ENCODE data around the gene CLCNKA. TPM values are rescaled to one million over a fixed set of nuclear protein-coding genes. Genes with fewer than 3 reads are reported as not detected.

CLCNKA gene
- total and polyA plus RNA-seq, 4 donors = not detected

- peak; percentile 57 for DNase-seq (ENCODE audit: low spot score)
- WGBS = 8% methylated on average over 25 of the region's 25 CpGs
- H3K27me3 ChIP-seq (ENCODE audit: control insufficient read depth in 4 of 4, insufficient read depth in 4 of 4, low read length in 3 of 4) = no peaks in the 10 kb centered on the region
- TF ChIP-seq CTCF (IDR thresholded peaks at IDR 0.05; ENCODE audit: low read depth, low read length, missing input control) = no peak
- TF ChIP-seq SP1 (IDR thresholded peaks at IDR 0.05) = no peak
- TF ChIP-seq ZBTB33 (IDR thresholded peaks at IDR 0.05) = no peak
- no peak for TF ChIP-seq HNF4A (conservative IDR thresholded peaks at IDR 0.05)
- no peak for TF ChIP-seq GABPA (IDR thresholded peaks at IDR 0.05 in 1 of 2, conservative IDR thresholded peaks at IDR 0.05 in 1 of 2)
- no peak for TF ChIP-seq RXRA (IDR thresholded peaks at IDR 0.05)
- no peak for TF ChIP-seq FOXA1 (IDR thresholded peaks at IDR 0.05)
- TF ChIP-seq YY1 (IDR thresholded peaks at IDR 0.05) = no peak
- TF ChIP-seq EGR1 (IDR thresholded peaks at IDR 0.05; ENCODE audit: low read depth in 2 of 2) = no peak
- no peak for TF ChIP-seq REST (IDR thresholded peaks at IDR 0.05)
- TF ChIP-seq RAD21 (IDR thresholded peaks at IDR 0.05) = no peak
- no peak for TF ChIP-seq FOXA2 (IDR thresholded peaks at IDR 0.05)
- TF ChIP-seq TAF1 (conservative IDR thresholded peaks at IDR 0.05) = no peak
- TF ChIP-seq JUND (IDR thresholded peaks at IDR 0.05) = no peak
- TF ChIP-seq NR2F2 (IDR thresholded peaks at IDR 0.05) = no peak
- TF ChIP-seq ATF3 (IDR thresholded peaks at IDR 0.05) = no peak
- TF ChIP-seq MAX (IDR thresholded peaks at IDR 0.05) = no peak
- no peak for TF ChIP-seq HNF4G (IDR thresholded peaks at IDR 0.05)
- no peak overlapping the region for H3K27ac ChIP-seq (ENCODE audit: low read depth in 1 of 2, low read length in 2 of 2)
- H3K36me3 ChIP-seq (ENCODE audit: control insufficient read depth in 4 of 4, insufficient read depth in 3 of 4, low read depth in 1 of 4, low read length in 3 of 4) = no peaks in the 10 kb centered on the region
- peaks cover 0 to 6% (median 2%) of the 10 kb centered on the region in 4 donors for H3K4me1 ChIP-seq (ENCODE audit: control insufficient read depth in 4 of 4, insufficient read depth in 4 of 4, low read length in 3 of 4)
- H3K9ac ChIP-seq (ENCODE audit: low read depth in 1 of 2, low read length in 2 of 2) = no peak overlapping the region
- no peaks in the 10 kb centered on the region for H3K9me3 ChIP-seq (ENCODE audit: control insufficient read depth in 4 of 4, low read length in 3 of 4)
- peak overlapping the region in 1 of 3 donors; percentile 4 for H3K4me3 ChIP-seq (ENCODE audit: low read depth in 1 of 3, low read length in 3 of 3)
Observed at GRCh38 chr1:16048573-16049189, 26.8 kb downstream of the CLCNKA start.
